ENCODE results near the gene FADS2.

- TF ChIP-seq CTCF (IDR thresholded peaks at IDR 0.05) (peak in 2 of 6 experiments; percentile 9), POLR2A (IDR thresholded peaks at IDR 0.05) (peak; percentile 88 to 92)
Measured at GRCh38 chr11:61814958-61815789, 12.9 kb upstream of the FADS2 start.
